ENCODE measurements around the gene ALPL.

DNA sequence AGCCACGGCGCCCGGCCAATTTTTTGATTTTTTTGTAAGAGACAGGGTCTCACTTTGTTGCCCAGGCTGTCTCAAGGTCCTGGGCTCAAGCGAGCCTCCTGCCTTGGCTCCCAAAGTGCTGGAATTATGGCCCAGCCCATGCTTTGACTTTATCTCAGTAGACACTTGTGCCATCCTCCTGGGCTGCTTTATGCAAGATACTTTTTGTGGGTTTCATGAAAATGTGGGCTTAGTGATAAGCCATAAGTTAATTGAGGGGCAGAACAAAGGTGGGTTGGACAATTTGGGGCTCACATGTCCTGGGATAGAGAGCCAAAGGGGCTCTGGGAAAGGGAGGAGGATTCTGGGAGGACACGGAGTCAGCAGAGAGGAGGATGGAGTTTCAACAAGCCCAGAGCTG, 22.0 kb downstream of the ALPL start:
- TF ChIP-seq MAZ (IDR thresholded peaks at IDR 0.05; ENCODE audit: borderline replicate concordance, low read depth, low read length) (no peak), MAFK (IDR thresholded peaks at IDR 0.05; ENCODE audit: partially characterized antibody) (no peak), JUNB (IDR thresholded peaks at IDR 0.05) (no peak), NR3C1 (IDR thresholded peaks at IDR 0.05) (no peak), SREBF2 (IDR thresholded peaks at IDR 0.05) (no peak)
- TF ChIP-seq, protein P1, sequence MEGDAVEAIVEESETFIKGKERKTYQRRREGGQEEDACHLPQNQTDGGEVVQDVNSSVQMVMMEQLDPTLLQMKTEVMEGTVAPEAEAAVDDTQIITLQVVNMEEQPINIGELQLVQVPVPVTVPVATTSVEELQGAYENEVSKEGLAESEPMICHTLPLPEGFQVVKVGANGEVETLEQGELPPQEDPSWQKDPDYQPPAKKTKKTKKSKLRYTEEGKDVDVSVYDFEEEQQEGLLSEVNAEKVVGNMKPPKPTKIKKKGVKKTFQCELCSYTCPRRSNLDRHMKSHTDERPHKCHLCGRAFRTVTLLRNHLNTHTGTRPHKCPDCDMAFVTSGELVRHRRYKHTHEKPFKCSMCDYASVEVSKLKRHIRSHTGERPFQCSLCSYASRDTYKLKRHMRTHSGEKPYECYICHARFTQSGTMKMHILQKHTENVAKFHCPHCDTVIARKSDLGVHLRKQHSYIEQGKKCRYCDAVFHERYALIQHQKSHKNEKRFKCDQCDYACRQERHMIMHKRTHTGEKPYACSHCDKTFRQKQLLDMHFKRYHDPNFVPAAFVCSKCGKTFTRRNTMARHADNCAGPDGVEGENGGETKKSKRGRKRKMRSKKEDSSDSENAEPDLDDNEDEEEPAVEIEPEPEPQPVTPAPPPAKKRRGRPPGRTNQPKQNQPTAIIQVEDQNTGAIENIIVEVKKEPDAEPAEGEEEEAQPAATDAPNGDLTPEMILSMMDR (IDR thresholded peaks at IDR 0.05) = no peak
- TF ChIP-seq, protein P2, sequence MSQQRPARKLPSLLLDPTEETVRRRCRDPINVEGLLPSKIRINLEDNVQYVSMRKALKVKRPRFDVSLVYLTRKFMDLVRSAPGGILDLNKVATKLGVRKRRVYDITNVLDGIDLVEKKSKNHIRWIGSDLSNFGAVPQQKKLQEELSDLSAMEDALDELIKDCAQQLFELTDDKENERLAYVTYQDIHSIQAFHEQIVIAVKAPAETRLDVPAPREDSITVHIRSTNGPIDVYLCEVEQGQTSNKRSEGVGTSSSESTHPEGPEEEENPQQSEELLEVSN (IDR thresholded peaks at IDR 0.05; ENCODE audit: borderline replicate concordance, low read depth) = no peak

Measured in A549 (cell line).